A204.1 (cell line): ENCODE data around the gene WNT1.

Experiments used
- FAIRE-seq: peaks from 2 replicates; lab custom pipeline; 2012; peaks lifted over from hg19 to GRCh38; lab: Jason Lieb, UNC

WNT1 gene

GRCh38 chr12:48980953-48981756 lies 3.0 kb downstream of the WNT1 start:
- no peak for FAIRE-seq

- no peak for FAIRE-seq
Measured at GRCh38 chr12:48981757-48982157, 3.6 kb downstream of the WNT1 start.

GRCh38 chr12:48982397-48983080 lies 4.4 kb downstream of the WNT1 start:
- no peak for FAIRE-seq

- no peak for FAIRE-seq
Measured at GRCh38 chr12:48985475-48985897, 7.4 kb downstream of the WNT1 start.

GRCh38 chr12:48985901-48986300 lies 7.8 kb downstream of the WNT1 start:
- no peak for FAIRE-seq

GRCh38 chr12:48986720-48987291 lies 8.7 kb downstream of the WNT1 start:
- FAIRE-seq = no peak

GRCh38 chr12:48988030-48988649 lies 10.0 kb downstream of the WNT1 start:
- no peak for FAIRE-seq

- no peak for FAIRE-seq
Measured at GRCh38 chr12:48990552-48990951, 12.4 kb downstream of the WNT1 start.

GRCh38 chr12:48991247-48992050 lies 13.3 kb downstream of the WNT1 start:
- FAIRE-seq = no peak

- FAIRE-seq = no peak
Measured at GRCh38 chr12:48993787-48994186, 15.7 kb downstream of the WNT1 start.

- FAIRE-seq = no peak
Measured at GRCh38 chr12:48994224-48995085, 16.3 kb downstream of the WNT1 start.

- FAIRE-seq = no peak
Measured at GRCh38 chr12:48995086-48995879, 17.2 kb downstream of the WNT1 start.

- no peak for FAIRE-seq
Measured at GRCh38 chr12:48996794-48997718, 18.9 kb downstream of the WNT1 start.

GRCh38 chr12:48997719-48998496 lies 19.8 kb downstream of the WNT1 start:
- FAIRE-seq = no peak

GRCh38 chr12:48998497-48999353 lies 20.6 kb downstream of the WNT1 start:
- no peak for FAIRE-seq

- no peak for FAIRE-seq
Measured at GRCh38 chr12:48999371-49000131, 21.4 kb downstream of the WNT1 start, which contains the start of gene DDN. Gene DDN, minus strand, starts transcription at chr12:48999375. Its CDS starts 88 bp downstream, at chr12:48999287.
